Gastrocnemius medialis (tissue), 4 donors: ENCODE data around the gene PKD2L1. TPM values are rescaled to one million over a fixed set of nuclear protein-coding genes. Genes with fewer than 3 reads are reported as not detected.

Experiments
- ATAC-seq, 2 donors: fragments of 150-250 bp; one replicate each; pipeline ENCODE4 v1.9.1; 2016
- DNase-seq, 2 donors: peaks; one replicate each; pipeline ENCODE4 v3.0.0-alpha.2; 2019
- H3K27ac ChIP-seq, 4 donors: fragments of 200-600 bp; sonication (generic); 1 replicate in 1 of 4; 2 replicates in 3 of 4; pipeline ENCODE4 v1.5.1; 2016 to 2018; ENCODE audit warnings: mild to moderate bottlenecking in 2 of 4, moderate library complexity in 1 of 4
- H3K27me3 ChIP-seq, 3 donors: fragments of 200-600 bp; sonication (generic) in 2 of 3; 1 replicate in 1 of 3; 2 replicates in 2 of 3; pipeline versions ENCODE4 v1.5.1 to v1.6.0; 2016 to 2019; ENCODE audit warnings: mild to moderate bottlenecking in 1 of 3, moderate library complexity in 1 of 3
- H3K36me3 ChIP-seq, 2 donors: fragments of 200-600 bp; sonication (generic) in 1 of 2; one replicate each; pipeline ENCODE4 v1.5.1; 2017 to 2018
- H3K4me1 ChIP-seq, 2 donors: fragments of 200-600 bp; sonication (generic) in 1 of 2; one replicate each; pipeline ENCODE4 v1.5.1; 2016 to 2017; ENCODE audit warnings: mild to moderate bottlenecking in 2 of 2
- H3K4me3 ChIP-seq, 4 donors: fragments of 200-600 bp; sonication (generic) in 3 of 4; 1 replicate in 1 of 4; 2 replicates in 3 of 4; pipeline ENCODE4 v1.5.1; 2016 to 2019; ENCODE audit warnings: mild to moderate bottlenecking in 2 of 4
- H3K9me3 ChIP-seq, 3 donors: fragments of 200-600 bp; sonication (generic) in 2 of 3; 1 replicate in 1 of 3; 2 replicates in 2 of 3; pipeline ENCODE4 v1.5.1; 2016 to 2019
- CTCF ChIP-seq, 5 experiments: fragments of 450-650 bp in 3 of 5; fragments of 200-600 bp in 2 of 5; sonication (generic) in 2 of 5; IDR thresholded peaks in 4 of 5; conservative IDR thresholded peaks in 1 of 5; 1 replicate in 4 of 5; 2 replicates in 1 of 5; pipeline ENCODE4 v1.5.1; 2016 to 2019; ENCODE audit warnings: antibody characterized with exemption in 5 of 5, mild to moderate bottlenecking in 3 of 5, moderate library complexity in 3 of 5
- POLR2A ChIP-seq, 2 donors: fragments of 450-650 bp; IDR thresholded peaks; one replicate each; pipeline ENCODE4 v1.6.1; 2017; ENCODE audit warnings: antibody characterized with exemption in 2 of 2, mild to moderate bottlenecking in 2 of 2, moderate library complexity in 2 of 2
- in situ Hi-C, 4 donors: fragments of 200-750 bp; cut with MboI; loops; one replicate each; pipeline versions ENCODE4 v1.15.0 to v1.8.0; 2017; ENCODE audit warnings: low sequenced_read_pairs in 4 of 4
- intact Hi-C: fragments of 100-400 bp; cut with DNase I; formaldehyde crosslinking; loops from one replicate; pipeline ENCODE4 v1.15.1; 2023; ENCODE audit warnings: low total_unique reads
- total RNA-seq, 4 donors: library from RNA; depleted of rRNA; stranded (reverse); fragments of >200 nt; gene quantifications; one replicate each; pipeline versions ENCODE4 v1.1.0 to v1.2.3, GENCODE V29; 2016

The PKD2L1 gene
- total RNA-seq, 4 donors from 2014 or later = not detected

DNA sequence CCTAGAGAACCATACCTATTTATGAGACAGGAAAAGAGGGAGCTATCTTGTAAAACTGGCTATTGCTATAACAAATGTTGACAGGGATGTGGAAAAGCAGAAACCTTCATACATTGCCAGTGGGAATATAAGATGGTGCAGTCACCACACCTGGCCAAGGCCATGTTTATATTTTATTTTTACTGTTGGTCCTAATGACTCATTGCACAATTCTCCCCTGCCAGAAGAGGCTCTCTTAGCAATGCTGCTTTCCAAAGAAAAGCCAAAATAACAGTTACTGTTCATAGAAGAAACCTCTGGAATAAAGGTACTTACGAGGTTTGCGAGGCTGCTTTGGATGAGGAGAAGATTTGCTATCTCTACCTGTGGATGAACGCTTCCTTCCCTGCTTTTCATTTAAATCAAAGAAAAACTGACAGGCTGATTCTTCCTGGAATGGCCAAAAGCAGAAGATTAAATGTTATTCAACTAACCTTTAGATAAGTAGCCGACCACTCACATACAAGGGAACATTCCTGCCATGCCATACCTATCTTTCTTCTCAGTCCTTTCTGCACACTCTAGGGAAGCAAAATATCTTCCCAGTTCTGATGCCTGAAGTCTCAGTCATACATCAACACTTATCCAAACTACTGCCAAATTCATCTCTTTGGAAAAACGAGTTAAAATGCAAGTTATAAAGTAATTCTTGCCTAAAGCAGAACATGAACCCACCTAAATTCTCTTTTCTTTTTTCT is 84.4 kb downstream of the PKD2L1 start:
- in situ Hi-C loops (no loop called here), intact Hi-C loops (no loop called here)
- TF ChIP-seq POLR2A (IDR thresholded peaks at IDR 0.05) (no peak), CTCF (IDR thresholded peaks at IDR 0.05 in 4 of 5, conservative IDR thresholded peaks at IDR 0.05 in 1 of 5) (no peak)
- DNase-seq = no peak
- H3K4me1 ChIP-seq = no peaks in the 10 kb centered on the region
- no peak for ATAC-seq
- no peaks in the 10 kb centered on the region for H3K27me3 ChIP-seq
- H3K27ac ChIP-seq = no peak overlapping the region
- no peak overlapping the region for H3K4me3 ChIP-seq
- H3K9me3 ChIP-seq = no peaks in the 10 kb centered on the region
- peaks cover 0 to 89% of the 10 kb centered on the region in 2 donors for H3K36me3 ChIP-seq

- Histone ChIP-seq H3K36me3 (peaks cover 0 to 84% of the 10 kb centered on the region in 2 donors), H3K4me1 (no peaks in the 10 kb centered on the region), H3K4me3 (no peak overlapping the region), H3K9me3 (no peaks in the 10 kb centered on the region), H3K27me3 (no peaks in the 10 kb centered on the region), H3K27ac (no peak overlapping the region)
- intact Hi-C loops = no loop called here
- ATAC-seq (no peak), DNase-seq (no peak)
- TF ChIP-seq CTCF (IDR thresholded peaks at IDR 0.05 in 4 of 5, conservative IDR thresholded peaks at IDR 0.05 in 1 of 5) = no peak
- no peak for TF ChIP-seq POLR2A (IDR thresholded peaks at IDR 0.05)
- in situ Hi-C loops = no loop called here
Measured at GRCh38 chr10:100239851-100240250, 90.2 kb downstream of the PKD2L1 start.

DNA sequence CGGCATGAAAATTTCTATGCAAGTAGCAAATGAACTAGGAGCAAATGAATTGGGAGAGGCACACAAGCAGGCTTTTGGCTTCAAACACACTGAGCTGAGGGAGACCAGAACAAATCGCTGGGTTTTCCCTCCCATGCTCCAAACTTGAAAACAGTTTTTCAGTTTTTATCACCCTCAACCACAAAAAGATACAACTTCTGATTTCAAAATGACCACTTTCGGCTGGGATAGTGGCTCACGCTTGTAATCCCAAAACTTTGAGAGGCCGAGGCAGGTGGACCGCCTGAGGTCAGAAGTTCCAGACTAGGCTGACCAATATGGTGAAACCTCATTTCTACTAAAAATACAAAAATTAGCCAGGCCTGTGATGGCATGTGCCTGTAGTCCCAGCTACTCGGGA is 91.6 kb downstream of the PKD2L1 start:
- no peak overlapping the region for H3K27ac ChIP-seq
- H3K27me3 ChIP-seq = no peaks in the 10 kb centered on the region
- ATAC-seq (no peak), DNase-seq (no peak)
- no peak for TF ChIP-seq POLR2A (IDR thresholded peaks at IDR 0.05)
- in situ Hi-C loops (no loop called here), intact Hi-C loops (no loop called here)
- no peaks in the 10 kb centered on the region for H3K4me1 ChIP-seq
- no peak overlapping the region for H3K4me3 ChIP-seq
- H3K36me3 ChIP-seq = peaks cover 0 to 84% of the 10 kb centered on the region in 2 donors
- no peaks in the 10 kb centered on the region for H3K9me3 ChIP-seq

Other genes starting within 250 kb of the PKD2L1 start
- gene CPN1, start 248.4 kb downstream of the PKD2L1 start, total RNA-seq = under 1 TPM in 1 of 4 donors, not detected in 3; 0.20 TPM
- 1 to 10 TPM; 5.3 to 8.5 (median 7.3) TPM for gene ERLIN1, start 144.2 kb downstream of the PKD2L1 start, total RNA-seq
- 10 to 100 TPM; 19.4 to 31.4 (median 23.5) TPM for gene CHUK, start 100.6 kb downstream of the PKD2L1 start, total RNA-seq
- gene CWF19L1, start 62.6 kb downstream of the PKD2L1 start, total RNA-seq = 10 to 100 TPM; 11.6 to 13.8 (median 13.0) TPM
- 100 to 1,000 TPM in 1 of 4 donors, 10 to 100 TPM in 3; 60.4 to 114 (median 75.1) TPM for gene BLOC1S2, start 43.5 kb downstream of the PKD2L1 start, total RNA-seq
- 1 to 10 TPM; 1.1 to 1.9 (median 1.6) TPM for gene SCD, start 17.0 kb upstream of the PKD2L1 start, total RNA-seq
- gene WNT8B, start 132.8 kb upstream of the PKD2L1 start, total RNA-seq = not detected
- gene SEC31B, start 189.6 kb upstream of the PKD2L1 start, total RNA-seq = 1 to 10 TPM; 1.7 to 3.8 (median 2.1) TPM
- gene NDUFB8, start 199.6 kb upstream of the PKD2L1 start, total RNA-seq = 100 to 1,000 TPM; 170 to 229 (median 219) TPM
- gene HIF1AN, start 205.7 kb upstream of the PKD2L1 start, total RNA-seq = 10 to 100 TPM; 21.6 to 25.7 (median 24.0) TPM